ENCODE data around the gene NAXD.
A peak's percentile ranks its signal among the peaks of the same experiment; 100 is the strongest.

NAXD gene

GRCh38 chr13:110683203-110683883 is 68.0 kb downstream of the NAXD start:
- TF ChIP-seq CTCF (IDR thresholded peaks at IDR 0.05) = peak; percentile 23
- Histone ChIP-seq H3K9me3 (no peaks in the 10 kb centered on the region), H3K4me1 (ENCODE audit: control insufficient read depth in 1 of 2, insufficient read depth in 1 of 2, low read depth in 1 of 2, low read length in 1 of 2) (no peaks in the 10 kb centered on the region), H3K4me3 (ENCODE audit: low read depth in 1 of 2, low read length in 1 of 2) (no peak overlapping the region), H3K27me3 (no peaks in the 10 kb centered on the region), H3K27ac (no peak overlapping the region), H3K36me3 (peaks cover 75% of the 10 kb centered on the region)

GRCh38 chr13:110683921-110684320 is 68.6 kb downstream of the NAXD start:
- no peak overlapping the region for H3K4me3 ChIP-seq (ENCODE audit: low read depth in 1 of 2, low read length in 1 of 2)

GRCh38 chr13:110684388-110685056 is 69.2 kb downstream of the NAXD start:
- no peak overlapping the region for H3K27ac ChIP-seq
- no peak for TF ChIP-seq CTCF (IDR thresholded peaks at IDR 0.05)
- H3K4me3 ChIP-seq (ENCODE audit: low read depth in 1 of 2, low read length in 1 of 2) = no peak overlapping the region
- H3K27me3 ChIP-seq = no peaks in the 10 kb centered on the region
- H3K4me1 ChIP-seq (ENCODE audit: control insufficient read depth in 1 of 2, insufficient read depth in 1 of 2, low read depth in 1 of 2, low read length in 1 of 2) = no peaks in the 10 kb centered on the region
- H3K36me3 ChIP-seq = peaks cover 70% of the 10 kb centered on the region
- H3K9me3 ChIP-seq = no peaks in the 10 kb centered on the region

More at GRCh38 chr13:110683921-110684320, 68.6 kb downstream of the NAXD start:
- no peaks in the 10 kb centered on the region for H3K27me3 ChIP-seq
- H3K27ac ChIP-seq = no peak overlapping the region
- H3K36me3 ChIP-seq = peaks cover 69% of the 10 kb centered on the region
- no peaks in the 10 kb centered on the region for H3K9me3 ChIP-seq
- TF ChIP-seq CTCF (IDR thresholded peaks at IDR 0.05) = no peak
- H3K4me1 ChIP-seq (ENCODE audit: control insufficient read depth in 1 of 2, insufficient read depth in 1 of 2, low read depth in 1 of 2, low read length in 1 of 2) = no peaks in the 10 kb centered on the region

GRCh38 chr13:110685305-110686020 is 70.1 kb downstream of the NAXD start:
- Histone ChIP-seq H3K36me3 (peaks cover 75% of the 10 kb centered on the region), H3K4me1 (ENCODE audit: control insufficient read depth in 1 of 2, insufficient read depth in 1 of 2, low read depth in 1 of 2, low read length in 1 of 2) (no peaks in the 10 kb centered on the region), H3K9me3 (no peaks in the 10 kb centered on the region), H3K27me3 (no peaks in the 10 kb centered on the region), H3K27ac (no peak overlapping the region), H3K4me3 (ENCODE audit: low read depth in 1 of 2, low read length in 1 of 2) (no peak overlapping the region)
- no peak for TF ChIP-seq CTCF (IDR thresholded peaks at IDR 0.05)

GRCh38 chr13:110687736-110688135 is 72.4 kb downstream of the NAXD start:
- H3K4me3 ChIP-seq (ENCODE audit: low read depth in 1 of 2, low read length in 1 of 2) = no peak overlapping the region
- no peaks in the 10 kb centered on the region for H3K27me3 ChIP-seq
- no peaks in the 10 kb centered on the region for H3K4me1 ChIP-seq (ENCODE audit: control insufficient read depth in 1 of 2, insufficient read depth in 1 of 2, low read depth in 1 of 2, low read length in 1 of 2)
- H3K9me3 ChIP-seq = no peaks in the 10 kb centered on the region
- no peak for TF ChIP-seq CTCF (IDR thresholded peaks at IDR 0.05)
- no peak overlapping the region for H3K27ac ChIP-seq
- H3K36me3 ChIP-seq = peaks cover 57% of the 10 kb centered on the region
